Endodermal cell (in vitro differentiated cells): ENCODE results near the gene PAEP. TPM values are rescaled to one million over a fixed set of nuclear protein-coding genes. Genes with fewer than 3 reads are reported as not detected.

Experiments
- DNase-seq: peaks from one replicate; pipeline ENCODE4 v3.0.0-alpha.2; 2017
- H3K27ac ChIP-seq: 2 replicates; pipeline ENCODE4 v1.5.1; 2013; ENCODE audit warnings: mild to moderate bottlenecking, low read depth, low read length, moderate library complexity
- H3K27me3 ChIP-seq: 2 replicates; pipeline ENCODE4 v1.6.1; 2013; ENCODE audit warnings: mild to moderate bottlenecking, low read length, moderate library complexity; ENCODE audit not compliant: insufficient read depth, control insufficient read depth, poor library complexity, severe bottlenecking
- H3K36me3 ChIP-seq: 2 replicates; pipeline ENCODE4 v1.7.0; 2013; ENCODE audit warnings: mild to moderate bottlenecking, low read length, moderate library complexity; ENCODE audit not compliant: control insufficient read depth, insufficient read depth
- H3K4me1 ChIP-seq: one replicate; pipeline ENCODE4 v1.7.0; 2013; ENCODE audit warnings: low read length; ENCODE audit not compliant: control insufficient read depth, insufficient read depth
- H3K4me3 ChIP-seq: 2 replicates; pipeline ENCODE4 v1.5.1; 2013; ENCODE audit warnings: mild to moderate bottlenecking, low read length, moderate library complexity
- H3K9ac ChIP-seq: 2 replicates; pipeline ENCODE4 v1.6.1; 2013; ENCODE audit warnings: mild to moderate bottlenecking, low read length, moderate library complexity; ENCODE audit not compliant: poor library complexity, severe bottlenecking; ENCODE audit errors: extremely low read depth
- H3K9me3 ChIP-seq: 2 replicates; pipeline ENCODE4 v1.6.1; 2013; ENCODE audit warnings: mild to moderate bottlenecking, low read length, moderate library complexity; ENCODE audit not compliant: control insufficient read depth
- H3K27ac Mint-ChIP-seq: 2 replicates; pipeline ENCODE4 v1.8.0; 2020; ENCODE audit warnings: mixed read lengths
- H3K27me3 Mint-ChIP-seq: 2 replicates; pipeline ENCODE4 v1.8.0; 2021; ENCODE audit warnings: mild to moderate bottlenecking, mixed read lengths; ENCODE audit not compliant: insufficient read depth
- H3K36me3 Mint-ChIP-seq: 2 replicates; pipeline ENCODE4 v1.8.0; 2020; ENCODE audit warnings: low read depth, mixed read lengths
- H3K4me1 Mint-ChIP-seq: 2 replicates; pipeline ENCODE4 v1.8.0; 2020; ENCODE audit warnings: mixed read lengths
- H3K4me3 Mint-ChIP-seq: 2 replicates; pipeline ENCODE4 v1.8.0; 2020; ENCODE audit warnings: mild to moderate bottlenecking, moderate library complexity, mixed read lengths
- H3K9me3 Mint-ChIP-seq: 2 replicates; pipeline ENCODE4 v1.8.0; 2020; ENCODE audit warnings: mild to moderate bottlenecking, mixed read lengths
- CTCF ChIP-seq: fragments of 200-600 bp; sonication (generic); conservative IDR thresholded peaks from 2 replicates; pipeline ENCODE4 v1.5.0; 2021; ENCODE audit warnings: antibody characterized with exemption, mild to moderate bottlenecking
- WGBS, 2 experiments: methylation state at CpG; one replicate each; pipeline versions ENCODE4 v1.1.5 to v1.1.7; 2013; ENCODE audit warnings: missing lambda C conversion rate in 2 of 2, mixed read lengths in 1 of 2; ENCODE audit not compliant: insufficient coverage in 1 of 2, insufficient read length in 1 of 2; 5-methylcytosine and 5-hydroxymethylcytosine counted together
- total RNA-seq, 2 donors: library from RNA; stranded (reverse); fragmentation: NEBNext Ultra II Directional in 1 of 2; extraction: Animal tissue kit (Norgen Biotek cat#: 25700) in 1 of 2; gene quantifications; 2 replicates in 1 of 2; 3 replicates in 1 of 2; pipeline ENCODE4 v1.2.1, GENCODE V29; 2021

PAEP gene
- total RNA-seq, 2 donors from 2014 or later = not detected

- H3K4me1 ChIP-seq = no peaks in the 10 kb centered on the region
- H3K4me1 Mint-ChIP-seq = no peaks in the 10 kb centered on the region
- no peak overlapping the region for H3K9ac ChIP-seq
- H3K36me3 Mint-ChIP-seq = no peaks in the 10 kb centered on the region
- H3K9me3 ChIP-seq = no peaks in the 10 kb centered on the region
- H3K4me3 Mint-ChIP-seq = no peak overlapping the region
- H3K36me3 ChIP-seq = no peaks in the 10 kb centered on the region
- no peak overlapping the region for H3K27ac ChIP-seq
- H3K27ac Mint-ChIP-seq = no peak overlapping the region
- TF ChIP-seq CTCF = no peak
- no peaks in the 10 kb centered on the region for H3K9me3 Mint-ChIP-seq
- 92 to 96% methylated on average over 10 to 20 of the region's 20 CpGs for WGBS, 2 experiments
- no peak for DNase-seq
- no peaks in the 10 kb centered on the region for H3K27me3 Mint-ChIP-seq
- H3K27me3 ChIP-seq = no peaks in the 10 kb centered on the region
- no peak overlapping the region for H3K4me3 ChIP-seq
Observed at GRCh38 chr9:135588886-135589595, 27.5 kb downstream of the PAEP start.

GRCh38 chr9:135589596-135590485 is 28.3 kb downstream of the PAEP start:
- 82 to 87% methylated on average over 8 to 15 of the region's 15 CpGs for WGBS, 2 experiments
- no peaks in the 10 kb centered on the region for H3K27me3 Mint-ChIP-seq
- no peaks in the 10 kb centered on the region for H3K36me3 Mint-ChIP-seq
- Histone ChIP-seq H3K27me3 (no peaks in the 10 kb centered on the region), H3K9me3 (peaks cover 4% of the 10 kb centered on the region), H3K27ac (no peak overlapping the region), H3K9ac (no peak overlapping the region), H3K4me3 (no peak overlapping the region), H3K36me3 (no peaks in the 10 kb centered on the region), H3K4me1 (no peaks in the 10 kb centered on the region)
- H3K27ac Mint-ChIP-seq = no peak overlapping the region
- no peak for DNase-seq
- H3K4me1 Mint-ChIP-seq = no peaks in the 10 kb centered on the region
- H3K4me3 Mint-ChIP-seq = no peak overlapping the region
- no peak for TF ChIP-seq CTCF
- H3K9me3 Mint-ChIP-seq = peaks cover 5% of the 10 kb centered on the region

- H3K9me3 Mint-ChIP-seq = peaks cover 11% of the 10 kb centered on the region
- H3K4me3 Mint-ChIP-seq = no peak overlapping the region
- Histone ChIP-seq H3K9me3 (peaks cover 4% of the 10 kb centered on the region), H3K27ac (no peak overlapping the region), H3K9ac (no peak overlapping the region), H3K4me3 (no peak overlapping the region), H3K4me1 (no peaks in the 10 kb centered on the region), H3K36me3 (no peaks in the 10 kb centered on the region), H3K27me3 (no peaks in the 10 kb centered on the region)
- no peaks in the 10 kb centered on the region for H3K27me3 Mint-ChIP-seq
- WGBS, 2 experiments = 86 to 92% methylated on average over 15 to 25 of the region's 25 CpGs
- no peak for DNase-seq
- H3K36me3 Mint-ChIP-seq = no peaks in the 10 kb centered on the region
- TF ChIP-seq CTCF = no peak
- H3K4me1 Mint-ChIP-seq = no peaks in the 10 kb centered on the region
- no peak overlapping the region for H3K27ac Mint-ChIP-seq
Observed at GRCh38 chr9:135590486-135591079, 29.0 kb downstream of the PAEP start.
